Left renal cortex interstitium (tissue), 4 donors: ENCODE results near the gene ABHD17B. TPM values are rescaled to one million over a fixed set of nuclear protein-coding genes. Genes with fewer than 3 reads are reported as not detected.

Experiments
- DNase-seq, 4 donors: peaks; one replicate each; pipeline ENCODE4 v3.0.0-alpha.2; 2013; ENCODE audit warnings: low read depth in 4 of 4, low spot score in 2 of 4, missing footprints in 1 of 4
- polyA plus RNA-seq, 4 donors: library from polyadenylated mRNA; unstranded; fragments of 120-200 nt; gene quantifications; one replicate each; pipeline ENCODE4 v1.2.1, GENCODE V29; 2013; ENCODE audit not compliant: insufficient read length in 4 of 4

The ABHD17B gene
- polyA plus RNA-seq, 4 donors = 26.8 to 29.9 (median 29.0) TPM

DNA sequence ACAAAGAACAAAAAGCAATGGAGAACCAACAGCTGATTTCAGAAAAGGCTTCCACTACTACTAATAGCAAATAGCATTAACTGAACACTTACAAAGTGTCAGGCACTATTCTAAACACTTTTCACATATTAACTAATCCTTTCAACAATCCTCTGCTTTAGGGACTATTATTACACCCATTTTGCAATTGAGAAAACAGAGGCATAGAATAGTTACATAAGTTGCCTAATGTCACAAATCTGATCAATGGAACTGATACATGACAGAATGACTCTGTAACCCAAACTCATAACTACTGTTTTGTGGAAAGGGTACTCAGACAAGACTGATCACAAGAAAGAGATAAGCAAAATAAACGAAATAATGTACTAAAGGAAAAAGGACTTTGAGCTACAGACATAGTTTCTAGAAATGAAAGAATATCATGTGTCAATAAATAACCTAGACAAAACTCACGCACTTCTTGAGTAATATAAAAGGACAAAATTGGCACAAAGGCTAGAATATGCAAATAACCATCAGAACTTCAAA, 31.3 kb downstream of the ABHD17B start:
- DNase-seq = no peak

- no peak for DNase-seq
Observed at GRCh38 chr9:71878327-71879274, 32.4 kb downstream of the ABHD17B start.

DNA sequence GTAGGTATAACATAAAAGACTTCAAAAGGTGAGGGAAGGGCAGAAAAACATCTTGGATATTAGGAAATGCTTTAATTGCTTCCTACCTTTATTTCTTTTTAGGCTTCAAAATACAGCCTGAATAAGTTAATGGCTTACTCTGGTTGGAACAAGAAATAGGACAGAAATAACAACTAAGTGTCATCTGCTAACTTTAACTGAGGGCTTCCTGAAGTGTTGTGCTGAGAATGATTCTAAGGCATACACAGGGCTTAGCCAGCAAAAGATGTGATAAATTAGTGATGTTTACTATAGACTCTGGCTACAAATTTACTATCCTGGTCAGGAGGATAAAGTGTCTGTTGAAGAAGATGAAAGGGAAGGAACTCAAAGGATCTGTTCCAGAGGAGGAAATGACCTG, 34.2 kb downstream of the ABHD17B start:
- no peak for DNase-seq

DNA sequence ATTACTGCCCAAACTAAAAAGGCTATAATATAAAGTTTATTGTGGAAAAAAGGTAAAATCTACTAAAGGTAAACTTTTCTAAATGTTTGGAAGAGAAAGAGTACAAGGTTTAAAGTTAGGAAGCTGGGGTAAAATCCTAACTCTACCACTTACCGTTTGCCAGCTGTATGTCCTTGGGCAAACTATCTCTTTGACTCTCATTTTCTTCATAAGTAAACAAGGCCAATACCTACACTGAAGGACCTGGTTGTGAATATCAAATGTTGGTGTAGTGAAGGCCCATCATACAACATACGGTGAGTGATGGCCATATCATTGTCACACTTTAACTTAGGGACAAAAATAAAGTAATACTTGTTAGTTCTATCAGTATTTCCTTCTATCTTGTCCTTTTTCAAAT, 34.9 kb downstream of the ABHD17B start:
- no peak for DNase-seq

- no peak for DNase-seq
Observed at GRCh38 chr9:71875345-71875744, 35.6 kb downstream of the ABHD17B start.

- DNase-seq = no peak
Observed at GRCh38 chr9:71863631-71864030, 47.4 kb downstream of the ABHD17B start.

- no peak for DNase-seq
Observed at GRCh38 chr9:71861618-71862017, 49.4 kb downstream of the ABHD17B start.

DNA sequence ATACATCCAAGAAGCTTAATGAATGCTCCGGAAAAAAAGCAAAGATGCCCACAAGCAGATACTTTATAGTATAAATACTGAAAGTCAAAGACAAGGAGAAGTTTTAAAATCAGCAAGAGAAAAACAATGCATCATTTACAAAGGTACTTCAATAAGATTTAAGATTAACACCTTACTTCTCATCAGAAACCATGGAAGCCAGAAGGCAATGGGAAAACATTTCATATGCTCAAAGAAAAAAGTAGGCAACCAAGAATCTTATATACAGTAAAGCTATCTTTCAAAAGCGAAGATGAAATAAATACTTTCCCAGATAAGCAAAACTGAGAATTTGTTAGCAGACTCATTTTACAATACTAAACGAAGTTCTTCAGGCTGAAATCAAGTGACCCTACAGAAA, 51.1 kb downstream of the ABHD17B start:
- no peak for DNase-seq

GRCh38 chr9:71858812-71859211, 52.2 kb downstream of the ABHD17B start:
- DNase-seq = no peak

DNA sequence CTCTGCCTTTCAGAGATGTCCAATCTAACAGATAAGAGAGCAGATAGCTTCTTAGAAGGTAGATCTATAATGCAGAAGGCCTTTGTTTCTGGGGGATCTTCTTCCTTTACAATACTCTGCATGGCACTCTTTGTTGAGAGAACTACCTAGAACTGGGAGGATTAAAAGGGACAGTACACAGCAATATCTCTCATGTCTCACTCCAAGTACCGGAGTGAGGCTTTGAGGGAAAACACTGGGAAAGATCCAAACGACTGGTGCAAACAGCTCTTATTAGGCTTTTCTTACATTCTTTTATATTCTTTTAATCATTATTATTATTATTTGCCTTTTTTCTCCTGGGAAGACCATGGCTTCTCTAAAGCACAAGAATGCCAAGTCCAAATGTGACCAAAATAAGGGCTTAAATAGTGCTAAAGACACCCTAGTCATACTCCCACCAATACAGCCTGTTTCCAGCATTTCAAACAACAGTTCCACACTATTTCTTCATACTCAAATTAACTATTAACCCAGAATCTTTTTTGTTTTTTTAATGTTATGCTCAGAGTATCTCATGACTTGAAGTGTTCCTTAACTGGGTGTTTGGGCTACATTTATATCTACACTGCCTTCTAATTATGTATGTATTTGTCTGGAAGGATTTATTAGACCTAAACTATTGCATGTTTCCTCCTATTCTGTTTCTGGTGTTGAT, 52.7 kb downstream of the ABHD17B start:
- DNase-seq = no peak

DNA sequence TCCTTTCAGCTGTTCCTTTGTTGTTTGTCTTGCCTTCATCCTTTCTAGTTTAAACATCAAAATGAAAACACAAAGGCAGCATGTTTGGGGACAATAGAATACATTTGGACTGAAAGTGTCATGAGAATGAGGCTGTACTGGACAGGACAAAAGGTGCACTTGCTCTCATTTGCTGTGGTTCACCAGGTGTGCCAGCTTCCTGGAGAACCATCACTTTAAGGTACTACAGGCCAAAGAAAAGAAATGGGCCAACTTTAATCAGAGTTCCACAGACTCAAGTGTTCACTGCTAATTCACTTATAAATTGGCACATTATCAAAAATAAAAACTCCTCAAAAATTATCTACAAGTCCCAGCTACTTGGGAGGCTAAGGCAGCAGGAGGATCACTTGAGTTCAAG, 53.8 kb downstream of the ABHD17B start:
- no peak for DNase-seq

GRCh38 chr9:71854811-71855210, 56.2 kb downstream of the ABHD17B start:
- no peak for DNase-seq

GRCh38 chr9:71853084-71853483, 57.9 kb downstream of the ABHD17B start:
- DNase-seq = no peak

DNA sequence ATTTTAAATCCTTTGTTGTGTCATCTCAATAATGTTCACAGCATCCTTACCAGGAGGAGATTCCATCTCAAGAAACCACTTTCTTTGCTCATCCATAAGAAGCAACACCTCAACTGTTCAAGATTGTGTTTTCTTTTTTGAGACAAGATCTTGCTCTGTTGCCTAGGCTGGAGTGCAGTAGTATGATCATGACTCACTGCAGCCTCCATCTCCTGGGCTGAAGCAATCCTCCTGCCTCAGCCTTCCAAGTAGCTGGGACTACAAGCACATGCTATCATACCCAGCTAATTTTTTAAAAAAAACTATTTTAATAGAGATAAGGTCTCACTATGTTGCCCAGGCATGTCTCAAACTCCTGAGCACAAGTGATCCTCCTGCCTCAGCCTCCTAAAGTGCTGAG, 60.0 kb downstream of the ABHD17B start:
- DNase-seq = no peak

GRCh38 chr9:71847892-71848291, 63.1 kb downstream of the ABHD17B start:
- no peak for DNase-seq

DNA sequence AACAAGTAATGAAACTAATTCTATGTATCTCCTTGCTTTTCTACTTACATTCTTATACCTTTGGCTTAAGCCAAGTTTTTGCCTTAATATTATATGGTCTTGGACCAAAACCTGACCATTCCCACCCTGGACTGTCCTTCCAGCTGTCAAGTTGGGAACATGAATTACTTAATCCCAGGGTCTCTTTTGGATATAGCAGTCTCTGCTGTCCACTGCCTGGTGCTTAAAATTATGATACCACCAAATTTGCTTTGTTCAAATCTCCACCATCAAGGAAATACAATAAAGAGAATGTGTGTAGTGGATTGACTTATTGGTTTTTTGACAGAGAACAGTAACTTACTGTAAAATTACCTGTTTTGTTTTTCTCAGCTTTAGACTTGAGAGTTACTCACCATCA, 66.2 kb downstream of the ABHD17B start:
- DNase-seq = no peak

GRCh38 chr9:71839668-71840067, 71.3 kb downstream of the ABHD17B start:
- DNase-seq = no peak

GRCh38 chr9:71835596-71835995, 75.4 kb downstream of the ABHD17B start:
- no peak for DNase-seq

DNA sequence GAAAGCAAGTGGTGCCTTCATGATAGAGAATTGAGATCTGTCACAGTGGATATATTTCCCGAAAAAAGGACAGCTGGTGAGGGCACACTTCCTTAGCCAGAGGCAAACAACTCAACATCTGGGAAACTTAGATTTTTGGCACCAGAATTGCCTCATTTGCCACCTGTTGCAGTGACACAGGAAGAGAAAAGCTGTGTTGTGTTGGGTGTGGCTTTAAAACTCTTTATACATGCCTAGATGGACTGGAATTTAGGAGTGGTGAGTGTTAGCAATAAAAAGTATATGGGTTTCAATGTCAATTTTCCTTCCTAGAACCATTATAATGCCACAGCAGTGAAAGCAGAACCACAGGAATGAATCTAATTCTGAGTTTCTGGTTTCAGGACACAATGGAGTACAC, 80.1 kb downstream of the ABHD17B start:
- no peak for DNase-seq

DNA sequence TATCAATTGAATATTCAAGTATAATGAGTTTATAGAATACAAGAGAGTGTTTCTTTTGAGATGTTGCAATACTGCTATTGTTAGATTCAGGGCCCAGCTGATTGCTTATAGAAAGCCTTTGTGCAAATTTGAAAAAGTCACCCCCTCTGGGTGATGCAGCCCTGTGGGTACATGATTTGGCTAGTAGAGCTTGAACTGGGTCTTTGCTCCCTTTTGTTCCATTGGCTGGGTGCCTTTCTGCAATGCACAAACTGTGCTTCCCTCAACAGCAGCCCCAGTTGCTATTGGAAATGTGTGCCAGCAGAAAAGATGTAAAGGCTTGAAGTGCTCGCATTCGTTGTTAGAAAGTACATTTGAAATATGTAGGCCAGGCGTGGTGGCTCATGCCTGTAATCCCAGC, 80.8 kb downstream of the ABHD17B start:
- DNase-seq = no peak

DNA sequence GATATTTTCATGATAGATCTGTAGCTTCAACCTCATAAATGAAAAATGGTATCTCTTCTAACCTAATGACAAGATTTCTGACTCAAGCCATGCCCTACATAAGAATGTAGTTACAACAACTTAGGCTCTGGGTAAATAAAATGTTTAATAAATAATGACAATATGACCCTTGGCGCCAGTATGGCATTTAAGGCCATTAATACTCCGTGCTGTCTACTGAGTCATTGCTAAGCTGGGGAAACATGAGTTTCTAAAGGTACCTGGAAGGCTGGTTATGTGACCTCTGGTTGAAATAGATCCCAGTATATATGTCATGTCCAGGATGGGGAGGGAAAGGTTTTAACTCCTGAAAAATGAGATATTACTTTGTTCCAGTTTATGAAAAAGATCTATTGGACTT, 84.7 kb downstream of the ABHD17B start:
- no peak for DNase-seq

- DNase-seq = no peak
Observed at GRCh38 chr9:71824257-71824656, 86.7 kb downstream of the ABHD17B start.
